Left lung (tissue), 10 donors: ENCODE data around the gene ABTB1. TPM values are rescaled to one million over a fixed set of nuclear protein-coding genes. Genes with fewer than 3 reads are reported as not detected.
"Not testable (repeated sequence)": the region's sequence is repeated elsewhere in the genome, so short reads cannot be mapped to it uniquely, and the experiment has no call there.

ENCODE experiments used
- ATAC-seq: fragments of 200-7000 bp; cut with Tn5 transposase; one replicate; pipeline ENCODE4 v1.9.1; 2020; ENCODE audit warnings: moderate library complexity
- DNase-seq, 4 donors: peaks; one replicate each; pipeline ENCODE4 v3.0.0-alpha.2; 2013 to 2020
- H3K27ac ChIP-seq, 2 donors: fragments of 200-600 bp; sonication (generic) in 1 of 2; one replicate each; pipeline versions ENCODE4 v1.5.0 to v1.8.0; 2020 to 2021
- H3K27me3 ChIP-seq, 2 donors: fragments of 200-600 bp; sonication (generic) in 1 of 2; one replicate each; pipeline versions ENCODE4 v1.5.0 to v1.8.0; 2020 to 2021
- H3K36me3 ChIP-seq, 2 donors: fragments of 200-600 bp; sonication (generic) in 1 of 2; one replicate each; pipeline versions ENCODE4 v1.5.0 to v1.8.0; 2020 to 2021
- H3K4me1 ChIP-seq, 2 donors: fragments of 200-600 bp; one replicate each; pipeline ENCODE4 v1.8.0; 2021
- H3K4me3 ChIP-seq, 2 donors: fragments of 200-600 bp; sonication (generic) in 1 of 2; one replicate each; pipeline versions ENCODE4 v1.5.0 to v1.8.0; 2020 to 2021; ENCODE audit warnings: mild to moderate bottlenecking in 1 of 2
- H3K9me3 ChIP-seq, 2 donors: fragments of 200-600 bp; sonication (generic) in 1 of 2; one replicate each; pipeline versions ENCODE4 v1.5.0 to v1.8.0; 2020 to 2021
- intact Hi-C, 2 donors: fragments of 100-400 bp; cut with DNase I; formaldehyde crosslinking; loops; one replicate each; pipeline versions ENCODE4 v1.11.2 to v1.14.2; 2022
- polyA plus RNA-seq, 6 donors: library from polyadenylated mRNA; unstranded; fragments of 120-200 nt; gene quantifications; one replicate each; pipeline ENCODE4 v1.2.1, GENCODE V29; 2013; ENCODE audit not compliant: insufficient read length in 6 of 6
- total RNA-seq, 2 donors: library from RNA; stranded (reverse); fragmentation: NEBNext Ultra II Directional; extraction: Animal tissue kit (Norgen Biotek cat#: 25700); gene quantifications; one replicate each; pipeline ENCODE4 v1.2.1, GENCODE V29; 2021
- TF ChIP-seq, protein P1 (sequence below), 2 donors: fragments of 200-600 bp; sonication (generic) in 1 of 2; IDR thresholded peaks; one replicate each; pipeline versions ENCODE4 v1.5.0 to v1.8.0; 2021; ENCODE audit warnings: antibody characterized with exemption in 2 of 2
- donor health status: DM: no; HTN: yes; CAD: no.
- donor health status: DM: no; HTN: no; CAD: no.

ABTB1 gene
- total and polyA plus RNA-seq, 8 donors, result 20.2 to 56.1 (median 26.8) TPM

DNA sequence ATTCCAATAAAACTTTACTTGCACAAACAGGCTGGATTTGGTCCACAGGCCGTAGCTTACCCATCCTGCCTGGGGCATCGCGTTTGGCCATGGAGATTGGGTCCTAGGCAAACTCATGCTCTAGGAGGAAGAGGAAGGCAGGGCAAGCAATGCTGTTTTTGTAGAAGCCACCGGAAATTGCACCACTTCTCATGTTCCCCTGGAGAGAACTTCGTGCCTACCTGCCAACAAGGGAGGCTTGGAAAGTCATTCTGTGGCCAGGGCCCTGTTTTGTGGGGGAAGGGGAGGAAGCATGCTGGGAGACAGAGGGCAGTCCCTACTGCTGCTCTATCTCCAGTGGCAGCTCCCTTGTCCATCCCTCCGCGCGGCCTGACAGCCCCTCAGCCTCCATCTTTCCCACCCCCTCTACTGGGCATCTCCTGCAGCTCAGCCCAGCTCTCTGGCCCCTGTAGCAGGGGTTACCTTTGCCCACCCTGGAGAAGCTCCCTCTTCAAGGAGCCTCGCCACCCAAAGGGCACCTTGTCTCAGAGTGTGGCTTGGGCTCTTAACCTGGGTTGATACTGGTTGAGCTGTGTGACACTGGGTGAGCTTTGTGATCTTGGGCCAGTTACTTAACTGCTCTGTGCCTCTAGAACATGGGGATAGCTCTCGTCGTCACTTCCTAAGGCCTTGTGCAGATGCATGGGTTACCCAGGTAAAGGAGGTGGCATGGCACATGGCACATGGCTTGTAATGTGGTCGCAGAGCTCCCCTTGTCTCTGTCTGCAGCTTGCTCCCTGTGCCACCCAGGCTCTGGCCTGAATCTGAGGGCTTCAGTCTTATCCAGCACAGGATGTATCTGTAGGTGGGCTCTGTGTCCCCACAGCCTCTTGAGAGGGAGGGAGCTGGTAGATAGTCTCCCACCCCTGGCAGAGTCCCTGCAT, 6.1 kb downstream of the ABTB1 start:
- no peaks in the 10 kb centered on the region for H3K9me3 ChIP-seq
- H3K27me3 ChIP-seq, result no peaks in the 10 kb centered on the region
- peak overlapping the region in 1 of 2 donors; percentile 82 for H3K27ac ChIP-seq
- intact Hi-C loops, result no loop called here
- peaks cover 0 to 66% of the 10 kb centered on the region in 2 donors for H3K4me1 ChIP-seq
- no peak for ATAC-seq
- peaks cover 0 to 43% of the 10 kb centered on the region in 2 donors for H3K36me3 ChIP-seq
- no peak overlapping the region for H3K4me3 ChIP-seq
- TF ChIP-seq, protein P1, sequence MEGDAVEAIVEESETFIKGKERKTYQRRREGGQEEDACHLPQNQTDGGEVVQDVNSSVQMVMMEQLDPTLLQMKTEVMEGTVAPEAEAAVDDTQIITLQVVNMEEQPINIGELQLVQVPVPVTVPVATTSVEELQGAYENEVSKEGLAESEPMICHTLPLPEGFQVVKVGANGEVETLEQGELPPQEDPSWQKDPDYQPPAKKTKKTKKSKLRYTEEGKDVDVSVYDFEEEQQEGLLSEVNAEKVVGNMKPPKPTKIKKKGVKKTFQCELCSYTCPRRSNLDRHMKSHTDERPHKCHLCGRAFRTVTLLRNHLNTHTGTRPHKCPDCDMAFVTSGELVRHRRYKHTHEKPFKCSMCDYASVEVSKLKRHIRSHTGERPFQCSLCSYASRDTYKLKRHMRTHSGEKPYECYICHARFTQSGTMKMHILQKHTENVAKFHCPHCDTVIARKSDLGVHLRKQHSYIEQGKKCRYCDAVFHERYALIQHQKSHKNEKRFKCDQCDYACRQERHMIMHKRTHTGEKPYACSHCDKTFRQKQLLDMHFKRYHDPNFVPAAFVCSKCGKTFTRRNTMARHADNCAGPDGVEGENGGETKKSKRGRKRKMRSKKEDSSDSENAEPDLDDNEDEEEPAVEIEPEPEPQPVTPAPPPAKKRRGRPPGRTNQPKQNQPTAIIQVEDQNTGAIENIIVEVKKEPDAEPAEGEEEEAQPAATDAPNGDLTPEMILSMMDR (IDR thresholded peaks at IDR 0.05), result no peak
- DNase-seq, result peak in 2 of 4 donors; percentile 57 to 85

DNA sequence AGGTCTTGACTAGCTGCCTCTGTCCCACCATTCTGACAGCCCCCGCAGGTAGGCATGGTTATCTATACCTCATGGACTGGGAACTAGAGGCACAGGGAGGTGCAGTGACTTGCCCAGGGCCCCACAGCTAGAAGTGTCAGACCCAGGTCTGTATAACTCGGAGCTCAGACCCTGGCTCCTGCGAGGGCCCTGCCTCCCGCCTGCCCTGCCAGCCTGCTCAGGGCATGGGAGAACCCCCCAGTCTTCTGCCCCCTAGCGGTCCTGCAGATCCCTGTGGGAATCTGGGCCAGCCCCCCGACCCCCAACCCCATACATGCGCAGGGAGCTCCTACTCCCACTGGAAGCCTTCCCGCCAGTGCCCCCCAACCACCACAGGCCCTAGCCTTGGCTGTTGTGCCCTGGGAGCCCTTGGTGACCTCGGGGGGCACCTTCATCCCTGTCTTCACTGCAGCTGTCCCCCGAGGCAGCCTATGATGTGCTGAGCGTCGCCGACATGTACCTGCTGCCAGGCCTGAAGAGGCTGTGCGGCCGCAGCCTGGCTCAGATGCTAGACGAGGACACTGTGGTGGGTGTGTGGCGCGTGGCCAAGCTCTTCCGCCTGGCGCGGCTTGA, 6.9 kb downstream of the ABTB1 start:
- Histone ChIP-seq H3K36me3 (peaks cover 0 to 43% of the 10 kb centered on the region in 2 donors), H3K27me3 (no peaks in the 10 kb centered on the region), H3K4me3 (no peak overlapping the region), H3K9me3 (no peaks in the 10 kb centered on the region), H3K4me1 (peaks cover 0 to 61% of the 10 kb centered on the region in 2 donors), H3K27ac (peak overlapping the region in 1 of 2 donors; percentile 82)
- DNase-seq (peak in 2 of 4 donors; percentile 24 to 75), ATAC-seq (no peak)
- TF ChIP-seq, protein P1 (IDR thresholded peaks at IDR 0.05), result no peak
- intact Hi-C loops, result no loop called here

DNA sequence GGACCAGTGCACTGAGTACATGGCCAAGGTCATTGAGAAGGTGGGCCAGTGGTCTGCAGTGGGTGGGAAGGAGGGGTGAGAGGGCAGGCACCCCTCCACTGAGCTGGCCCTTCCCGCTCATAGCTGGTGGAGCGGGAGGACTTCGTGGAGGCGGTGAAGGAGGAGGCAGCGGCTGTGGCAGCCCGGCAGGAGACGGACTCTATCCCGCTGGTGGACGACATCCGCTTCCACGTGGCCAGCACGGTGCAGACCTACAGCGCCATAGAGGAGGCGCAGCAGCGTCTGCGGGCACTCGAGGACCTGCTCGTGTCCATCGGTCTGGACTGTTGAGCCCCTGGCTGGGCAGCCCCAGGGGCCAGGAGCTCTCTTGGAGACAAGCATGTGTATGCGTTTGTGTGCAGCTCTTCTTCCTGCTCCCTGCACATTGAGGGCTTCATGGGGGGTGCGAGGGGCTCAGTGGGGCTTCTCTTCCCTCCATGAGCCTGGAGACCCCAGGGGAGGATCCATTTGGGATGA, 7.5 kb downstream of the ABTB1 start:
- TF ChIP-seq, protein P1 (IDR thresholded peaks at IDR 0.05), result no peak
- peak in 2 of 4 donors; percentile 23 to 79 for DNase-seq
- Histone ChIP-seq H3K9me3 (no peaks in the 10 kb centered on the region), H3K27ac (no peak overlapping the region), H3K27me3 (no peaks in the 10 kb centered on the region), H3K4me3 (no peak overlapping the region), H3K4me1 (peaks cover 0 to 56% of the 10 kb centered on the region in 2 donors), H3K36me3 (peaks cover 0 to 43% of the 10 kb centered on the region in 2 donors)
- intact Hi-C loops, result no loop called here
- no peak for ATAC-seq

DNA sequence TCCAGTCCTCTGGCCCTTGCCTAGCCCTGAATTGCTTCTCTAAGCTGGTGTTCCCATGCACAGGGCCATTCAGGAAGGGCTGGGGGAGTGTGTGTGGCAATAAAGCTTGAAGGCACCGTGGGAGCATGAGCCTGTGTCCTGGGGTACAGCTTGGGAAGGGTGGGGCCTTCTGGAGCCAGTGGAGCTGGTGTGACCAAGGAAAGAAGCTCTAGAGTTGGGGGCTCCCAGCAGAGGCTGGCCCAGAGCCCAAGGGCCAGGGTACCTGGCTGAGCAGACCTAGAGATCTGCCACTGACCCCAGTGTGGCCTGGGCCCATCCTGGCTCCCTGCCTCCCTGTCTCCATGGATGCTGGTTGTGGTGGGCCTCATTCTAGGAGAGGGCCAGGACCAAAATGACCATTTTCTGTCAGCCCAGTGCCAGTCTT, 8.1 kb downstream of the ABTB1 start:
- DNase-seq, result peak in 2 of 4 donors; percentile 14 to 61
- intact Hi-C loops, result no loop called here

DNA sequence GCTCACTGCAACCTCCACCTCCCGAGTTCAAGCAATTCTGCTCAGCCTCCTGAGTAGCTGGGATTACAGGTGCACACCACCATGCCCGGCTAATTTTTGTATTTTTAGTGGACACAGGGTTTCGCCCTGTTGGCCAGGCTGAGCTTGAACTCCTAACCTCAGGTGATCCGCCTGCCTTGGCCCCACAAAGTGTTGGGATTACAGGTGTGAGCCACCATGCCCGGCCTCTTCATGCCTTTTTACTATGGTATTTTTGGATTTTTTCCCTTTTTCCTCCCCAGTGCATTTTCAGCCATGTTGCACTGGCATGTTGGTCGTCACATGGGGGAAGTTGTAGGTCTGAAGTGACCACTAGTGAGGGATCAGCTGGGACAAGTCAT, 9.4 kb downstream of the ABTB1 start:
- ATAC-seq, H3K27ac ChIP-seq, H3K9me3 ChIP-seq, intact Hi-C loops, H3K27me3 ChIP-seq, DNase-seq, H3K4me3 ChIP-seq: not testable (repeated sequence)
- Histone ChIP-seq H3K4me1 (peaks cover 0 to 44% of the 10 kb centered on the region in 2 donors), H3K36me3 (peaks cover 0 to 34% of the 10 kb centered on the region in 2 donors)

More for the DNA sequence above, 8.1 kb downstream of the ABTB1 start:
- Histone ChIP-seq H3K36me3 (peaks cover 0 to 43% of the 10 kb centered on the region in 2 donors), H3K9me3 (no peaks in the 10 kb centered on the region), H3K27ac (peak overlapping the region in 1 of 2 donors; percentile 8), H3K27me3 (no peaks in the 10 kb centered on the region), H3K4me1 (peaks cover 0 to 56% of the 10 kb centered on the region in 2 donors), H3K4me3 (no peak overlapping the region)
- no peak for ATAC-seq
- TF ChIP-seq, protein P1 (IDR thresholded peaks at IDR 0.05), result no peak
